Measurements from ENCODE around the gene CCR5AS.

DNA sequence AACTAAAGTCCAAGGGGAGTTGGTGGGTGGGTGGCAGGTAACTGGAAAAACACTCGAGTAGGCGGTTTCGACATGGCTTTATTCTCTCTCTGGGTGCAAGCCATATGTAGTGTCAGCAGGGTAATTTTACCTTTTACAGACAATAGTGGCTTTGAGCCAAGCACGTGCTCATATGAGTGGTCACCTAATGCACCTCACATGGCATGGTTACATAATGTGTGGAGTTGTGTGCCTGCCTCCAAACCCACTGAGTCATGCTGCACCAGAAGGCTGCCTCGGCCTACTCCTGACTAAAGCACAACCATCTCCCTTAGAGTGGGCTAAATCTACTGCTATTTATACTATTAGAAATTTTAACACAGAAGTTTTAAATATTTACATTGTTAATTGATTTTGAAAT is 16.7 kb upstream of the CCR5AS start:
- no peak for TF ChIP-seq ZNF274 (IDR thresholded peaks at IDR 0.05; ENCODE audit: low read depth, low read length)
- TF ChIP-seq YY1 (IDR thresholded peaks at IDR 0.05; ENCODE audit: insufficient read depth, insufficient read length): no peak
